Stimulated activated CD4-positive, alpha-beta T cell treated with anti-CD3 and anti-CD28 coated beads, Interleukin-12 subunit alpha, Interleukin-12 subunit beta, amount 100 ng/mL, for 4 hours (primary cell): Measurements from ENCODE around the gene PTPN13.

ENCODE experiments used
- DNase-seq: peaks from one replicate; pipeline ENCODE4 v3.0.0-alpha.2; 2020

PTPN13 gene

DNA sequence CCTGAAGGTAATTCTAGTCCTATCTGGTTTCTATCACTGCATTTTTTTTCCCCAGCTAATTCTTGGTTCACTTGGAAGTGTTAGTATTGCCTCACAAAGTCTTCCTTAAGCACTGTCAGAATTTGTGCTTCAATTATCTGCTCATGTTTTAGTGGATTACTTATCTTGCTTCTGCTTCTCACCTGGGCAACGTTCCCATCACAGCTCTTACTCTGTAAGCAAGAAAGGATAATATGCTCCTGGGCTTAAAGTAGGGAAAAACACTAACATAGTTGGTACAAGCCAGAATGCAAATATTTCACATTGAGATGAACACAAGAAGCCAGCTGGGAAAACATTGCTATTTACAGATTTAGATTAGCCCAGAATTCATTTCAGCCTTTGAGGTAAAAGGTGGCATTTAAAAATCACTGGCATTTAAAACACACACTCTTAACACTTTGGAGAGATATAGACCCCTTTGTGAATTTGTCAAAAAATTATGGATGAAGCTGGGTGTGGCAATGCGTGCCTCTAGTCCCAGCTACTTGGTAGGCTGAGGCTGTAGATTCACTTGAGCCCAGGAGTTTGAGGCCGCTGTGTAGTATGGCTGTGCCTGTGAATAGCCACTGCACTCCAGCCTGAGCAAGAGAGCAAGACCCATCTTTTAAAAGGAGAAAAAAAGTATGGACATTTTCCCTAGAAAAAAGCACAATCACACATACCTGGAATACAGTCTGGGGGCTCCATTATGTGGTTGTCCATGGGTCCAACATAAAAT lies 6.6 kb upstream of the PTPN13 start:
- DNase-seq: no peak

DNA sequence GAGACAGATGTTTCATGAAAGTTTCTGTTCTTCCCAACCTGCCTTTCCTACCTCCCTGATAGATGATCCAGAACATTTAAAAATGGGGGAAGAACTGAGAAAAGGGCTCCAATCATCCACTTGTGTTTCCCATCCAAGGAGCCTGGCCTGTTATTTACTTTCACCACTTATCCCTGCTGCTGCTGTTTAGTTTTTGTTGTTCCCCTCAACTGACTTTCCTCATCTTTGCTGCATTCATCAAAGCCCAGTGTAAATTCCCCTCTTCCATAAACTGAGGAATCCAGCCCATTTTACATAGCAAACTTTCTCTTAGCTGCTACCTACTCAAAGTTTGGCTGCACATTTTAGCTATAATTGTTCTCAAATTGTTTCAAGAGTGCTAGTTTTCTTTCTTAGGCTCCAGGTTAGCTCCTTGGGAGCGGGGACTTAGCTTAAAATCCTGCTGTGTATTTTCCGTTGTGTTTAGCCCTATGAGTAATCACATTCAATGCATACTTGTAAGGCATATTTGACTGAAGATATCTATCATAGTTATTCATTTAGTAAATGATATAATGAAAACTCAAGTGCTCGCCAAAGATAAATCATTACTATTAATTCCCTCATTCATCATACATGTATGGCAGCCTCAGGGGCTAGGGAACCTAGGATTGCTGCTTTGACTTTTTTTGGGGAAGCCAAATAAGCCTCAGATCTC lies 1.4 kb upstream of the PTPN13 start:
- DNase-seq: no peak

GRCh38 chr4:86594559-86595425 lies 677 bp downstream of the PTPN13 start:
- DNase-seq: no peak

DNA sequence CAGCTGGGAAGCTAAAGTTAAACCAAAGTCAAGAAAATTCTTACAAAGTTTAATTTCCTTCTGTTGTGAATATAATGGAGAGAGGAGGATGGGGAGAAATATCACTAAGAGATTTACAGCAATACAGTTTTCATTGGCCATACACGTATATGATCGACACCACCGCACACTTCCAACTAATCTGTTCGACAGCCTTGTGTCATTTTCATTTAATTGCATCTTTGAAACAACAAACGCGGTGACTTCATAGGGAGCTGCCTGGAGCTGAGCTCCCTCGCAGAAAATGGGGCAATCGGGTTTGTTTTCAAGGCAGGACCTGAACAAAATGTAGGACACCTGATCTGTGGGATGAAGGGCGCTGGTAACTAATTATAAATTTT lies 1.3 kb downstream of the PTPN13 start:
- DNase-seq: no peak

GRCh38 chr4:86596807-86597206 lies 2.7 kb downstream of the PTPN13 start:
- DNase-seq: no peak

DNA sequence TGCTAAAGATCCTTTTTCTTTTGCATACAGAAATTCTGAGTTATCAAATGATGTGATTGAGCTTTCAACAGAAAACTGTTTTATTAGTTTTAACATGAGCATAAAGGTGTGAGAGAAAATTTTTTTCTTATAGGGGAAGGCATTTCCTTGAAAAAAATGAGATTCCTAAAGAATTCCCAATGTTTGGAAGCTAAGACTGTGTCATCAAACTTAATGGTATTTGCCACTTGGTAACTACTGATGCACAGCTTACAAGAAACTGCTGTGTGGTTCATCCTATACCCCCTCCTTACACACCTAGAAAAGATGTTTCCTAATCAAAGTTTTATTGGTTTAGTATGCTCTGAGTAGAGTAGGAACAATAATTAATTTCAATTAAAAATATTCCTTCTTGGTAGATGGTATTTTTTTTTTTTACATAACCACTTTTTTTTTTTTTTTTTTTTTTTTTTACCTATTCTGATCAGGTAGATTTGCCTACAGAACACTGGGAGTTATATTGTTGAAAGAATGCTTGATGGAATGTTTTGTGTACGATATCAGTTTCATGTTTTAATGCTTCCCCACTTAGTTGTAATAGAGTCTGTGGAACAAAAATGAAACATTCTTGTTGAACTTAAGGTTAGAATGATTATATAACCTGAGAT lies 6.0 kb downstream of the PTPN13 start:
- no peak for DNase-seq

GRCh38 chr4:86603311-86603885 lies 9.3 kb downstream of the PTPN13 start:
- DNase-seq: no peak

DNA sequence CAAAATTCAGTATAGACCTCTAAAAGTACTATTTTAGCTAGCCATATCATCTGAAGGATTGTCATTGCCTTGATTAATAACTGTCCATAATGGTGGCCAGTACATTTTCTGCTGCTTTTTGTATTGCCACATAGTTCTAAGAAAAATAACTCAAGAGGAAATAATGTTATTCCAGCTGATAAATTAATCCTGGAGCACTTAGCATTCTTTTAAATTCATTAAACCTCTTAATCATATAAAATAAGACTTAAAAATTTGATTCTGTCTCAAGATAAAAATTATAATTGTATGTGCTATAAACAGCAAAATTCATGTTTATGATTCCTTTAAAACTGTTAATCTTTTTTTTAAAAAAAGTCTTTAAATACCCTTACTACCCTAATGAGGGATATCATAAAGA lies 12.7 kb downstream of the PTPN13 start:
- DNase-seq: no peak

DNA sequence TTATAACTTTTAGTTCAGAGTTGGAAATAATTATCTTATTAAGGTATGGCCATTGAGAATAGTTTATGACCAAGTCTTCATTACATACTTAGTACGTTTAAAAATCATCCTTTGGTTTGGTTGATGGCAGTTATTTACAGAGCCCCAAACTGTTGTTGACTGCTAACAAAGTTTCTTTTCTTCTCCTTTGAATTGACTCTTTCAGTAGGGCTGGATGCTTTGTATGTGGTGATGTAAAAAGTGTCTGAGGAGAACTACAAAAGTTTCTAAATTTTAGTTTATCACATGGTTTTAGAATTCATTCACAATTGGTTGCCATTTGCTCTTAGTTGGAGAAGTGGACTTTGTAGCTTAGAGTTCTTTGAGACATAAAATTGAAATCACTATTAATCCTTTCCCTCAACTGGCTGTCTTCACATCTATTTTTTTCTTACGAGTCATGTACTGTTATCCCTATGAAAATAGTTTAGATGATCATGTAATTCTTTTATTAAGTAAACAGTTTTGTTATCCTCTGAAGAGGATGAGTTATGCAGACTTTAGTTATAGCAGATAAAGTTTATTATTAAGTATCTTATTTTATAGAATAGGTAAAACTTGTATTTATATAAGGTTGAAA lies 14.8 kb downstream of the PTPN13 start:
- no peak for DNase-seq

DNA sequence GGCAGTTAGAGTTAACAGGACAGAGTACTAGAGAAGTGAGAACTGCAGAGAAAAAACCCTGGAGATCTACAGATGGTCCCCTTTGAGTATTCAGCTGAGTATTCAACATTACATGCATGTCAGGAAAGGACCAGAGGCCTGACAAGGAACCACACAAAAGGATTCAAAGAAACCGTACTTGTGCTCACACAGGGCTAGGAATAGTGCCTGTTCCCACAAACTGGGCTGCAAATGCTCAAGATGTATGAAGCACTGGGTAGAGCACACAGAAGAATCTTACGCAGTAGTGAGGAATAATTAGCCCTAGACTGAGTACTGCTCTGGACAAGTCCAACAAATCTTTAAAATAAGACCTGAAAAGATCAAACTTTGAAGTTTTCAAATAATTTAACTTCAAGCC lies 17.6 kb downstream of the PTPN13 start:
- DNase-seq: no peak

DNA sequence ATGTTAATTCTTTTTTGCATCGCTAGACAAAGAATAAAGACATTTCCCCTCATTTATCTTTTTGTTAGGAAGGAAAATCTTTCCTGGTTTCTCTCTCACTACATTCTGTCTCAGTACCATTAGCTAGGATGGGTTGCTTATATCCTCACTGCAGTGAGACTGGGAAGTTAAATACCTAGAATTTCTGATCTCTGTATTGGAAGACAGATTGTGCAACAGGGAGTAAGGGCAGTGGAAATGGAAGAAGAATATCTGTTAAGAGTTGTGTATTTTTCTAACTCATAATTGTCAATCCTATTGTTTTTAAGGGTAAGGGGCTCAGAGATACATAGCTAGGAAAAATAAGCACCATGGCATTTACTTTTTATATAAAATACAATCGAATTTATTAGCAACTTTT lies 19.6 kb downstream of the PTPN13 start:
- no peak for DNase-seq

DNA sequence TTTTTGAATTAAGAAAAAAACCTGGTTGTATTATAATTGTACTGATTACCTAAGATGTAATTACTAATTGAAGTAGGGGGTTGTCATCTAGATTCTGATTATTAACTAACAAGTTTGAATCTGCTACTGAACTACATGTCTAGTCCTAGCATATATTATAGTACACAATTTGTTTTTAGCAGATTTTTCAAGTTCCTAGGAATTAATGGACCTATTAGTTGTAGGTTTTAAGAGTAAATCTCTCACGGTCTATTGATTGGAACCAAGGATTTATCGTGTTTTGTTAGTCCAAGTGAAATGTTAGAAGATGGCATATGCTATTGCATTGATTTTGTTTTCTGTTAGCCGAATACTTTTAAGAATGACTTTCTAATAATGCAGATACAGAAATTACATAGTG lies 20.8 kb downstream of the PTPN13 start:
- no peak for DNase-seq

DNA sequence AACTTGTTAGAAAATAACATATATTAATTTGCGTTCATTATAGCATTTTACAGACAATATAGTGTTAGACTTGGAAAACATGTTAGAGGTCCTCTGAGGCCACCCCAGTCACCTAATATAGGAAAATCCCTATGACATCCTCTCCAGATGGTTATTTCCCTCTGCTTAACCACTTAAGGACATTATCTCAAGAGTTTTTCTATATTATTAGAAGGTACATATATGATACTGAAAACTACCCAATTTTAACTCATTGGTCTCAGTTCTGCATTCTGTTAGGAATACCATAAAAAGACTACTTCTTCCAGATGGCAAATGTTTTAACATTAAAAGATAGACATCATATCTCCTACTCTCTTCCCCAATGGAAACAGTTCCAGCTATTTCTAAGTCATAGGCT lies 21.4 kb downstream of the PTPN13 start:
- DNase-seq: no peak

DNA sequence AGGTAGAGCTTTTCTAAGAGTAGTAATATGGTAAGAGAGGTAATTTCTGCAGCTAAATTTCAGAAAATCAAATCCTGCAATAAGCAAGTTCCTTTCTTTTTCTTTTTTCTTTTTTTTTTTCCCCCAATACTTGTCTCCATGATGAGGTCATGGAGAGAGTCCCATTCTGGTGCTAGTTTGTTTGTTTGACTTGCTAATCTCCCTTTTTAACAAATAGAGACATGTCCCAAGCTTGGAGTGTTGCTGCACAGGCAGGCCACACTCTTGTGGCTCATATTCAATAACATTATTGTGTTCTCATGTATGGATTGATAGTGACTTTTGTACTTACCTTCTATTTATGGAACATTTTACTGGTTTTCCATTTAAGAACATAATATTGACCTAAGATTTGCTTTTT lies 25.5 kb downstream of the PTPN13 start:
- DNase-seq: no peak

- DNase-seq: no peak
Observed at GRCh38 chr4:86621435-86621834, 27.3 kb downstream of the PTPN13 start.

DNA sequence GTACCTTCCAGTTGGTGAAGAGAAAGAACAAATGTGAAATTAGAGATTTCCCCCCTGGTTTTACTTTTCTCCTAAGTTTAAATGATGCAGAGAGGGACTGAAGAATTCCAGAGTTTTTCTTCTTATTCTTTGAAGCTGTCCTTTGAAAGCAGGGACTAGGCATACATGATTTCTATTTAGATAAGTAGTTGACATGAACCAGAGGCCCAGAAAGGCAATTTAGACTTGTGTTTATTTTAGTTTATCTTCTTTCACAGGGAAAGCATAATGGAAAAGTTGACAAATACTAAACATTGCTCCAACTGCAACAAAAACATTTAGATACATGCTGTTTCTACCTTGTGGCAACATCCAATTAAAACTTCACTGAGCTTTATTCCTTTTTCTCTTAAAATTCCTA lies 32.0 kb downstream of the PTPN13 start:
- no peak for DNase-seq

DNA sequence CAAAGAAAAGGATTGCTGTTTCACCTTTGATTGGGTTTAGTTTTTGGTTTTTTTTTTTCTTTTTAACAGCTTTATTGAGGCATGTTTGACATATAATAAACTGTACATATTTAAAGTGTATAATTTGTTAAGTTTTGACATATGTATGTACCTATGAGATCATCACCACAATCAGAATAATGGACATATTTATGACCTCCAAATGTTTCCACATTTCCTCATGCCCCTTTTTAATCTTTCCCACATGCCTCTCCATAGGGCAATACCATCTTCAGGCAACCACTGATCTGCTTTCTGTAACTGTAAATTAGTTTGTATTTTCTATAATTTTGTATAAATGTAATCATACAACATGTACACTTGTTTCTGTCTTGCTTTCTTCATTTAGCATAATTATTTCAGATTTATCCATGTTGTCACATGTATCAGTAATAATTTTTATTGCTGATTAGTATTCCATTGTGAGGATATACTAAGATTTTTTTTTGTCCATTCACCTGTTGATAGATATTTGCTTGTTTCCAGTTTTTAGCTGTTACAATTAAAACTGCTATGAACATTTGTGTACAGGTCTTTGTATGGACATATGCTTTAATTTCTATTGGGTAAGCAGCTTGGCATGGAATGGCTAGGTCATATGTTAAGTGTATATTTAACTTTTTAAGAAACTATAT lies 33.5 kb downstream of the PTPN13 start:
- DNase-seq: no peak

- no peak for DNase-seq
Observed at GRCh38 chr4:86630629-86631028, 36.5 kb downstream of the PTPN13 start.

GRCh38 chr4:86631166-86631565 lies 37.1 kb downstream of the PTPN13 start:
- DNase-seq: no peak

GRCh38 chr4:86633854-86634253 lies 39.7 kb downstream of the PTPN13 start:
- DNase-seq: no peak

GRCh38 chr4:86640469-86640868 lies 46.4 kb downstream of the PTPN13 start:
- no peak for DNase-seq
